ENCODE data around the gene PARP1.

- no peak for TF ChIP-seq EP300 (IDR thresholded peaks at IDR 0.05)
- TF ChIP-seq, protein P1, sequence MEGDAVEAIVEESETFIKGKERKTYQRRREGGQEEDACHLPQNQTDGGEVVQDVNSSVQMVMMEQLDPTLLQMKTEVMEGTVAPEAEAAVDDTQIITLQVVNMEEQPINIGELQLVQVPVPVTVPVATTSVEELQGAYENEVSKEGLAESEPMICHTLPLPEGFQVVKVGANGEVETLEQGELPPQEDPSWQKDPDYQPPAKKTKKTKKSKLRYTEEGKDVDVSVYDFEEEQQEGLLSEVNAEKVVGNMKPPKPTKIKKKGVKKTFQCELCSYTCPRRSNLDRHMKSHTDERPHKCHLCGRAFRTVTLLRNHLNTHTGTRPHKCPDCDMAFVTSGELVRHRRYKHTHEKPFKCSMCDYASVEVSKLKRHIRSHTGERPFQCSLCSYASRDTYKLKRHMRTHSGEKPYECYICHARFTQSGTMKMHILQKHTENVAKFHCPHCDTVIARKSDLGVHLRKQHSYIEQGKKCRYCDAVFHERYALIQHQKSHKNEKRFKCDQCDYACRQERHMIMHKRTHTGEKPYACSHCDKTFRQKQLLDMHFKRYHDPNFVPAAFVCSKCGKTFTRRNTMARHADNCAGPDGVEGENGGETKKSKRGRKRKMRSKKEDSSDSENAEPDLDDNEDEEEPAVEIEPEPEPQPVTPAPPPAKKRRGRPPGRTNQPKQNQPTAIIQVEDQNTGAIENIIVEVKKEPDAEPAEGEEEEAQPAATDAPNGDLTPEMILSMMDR (IDR thresholded peaks at IDR 0.05): no peak
Observed at GRCh38 chr1:226332947-226333346, 74.9 kb downstream of the PARP1 start.
